HTERT RPE-1 (cell line): ENCODE results near the gene LRRC32.

ENCODE experiments used
- in situ Hi-C: fragments of 300-500 bp; cut with MboI; formaldehyde crosslinking; loops from 4 replicates; pipeline ENCODE4 v1.14.3; 2020; ENCODE audit warnings: low sequenced_read_pairs

LRRC32 gene, protein sequence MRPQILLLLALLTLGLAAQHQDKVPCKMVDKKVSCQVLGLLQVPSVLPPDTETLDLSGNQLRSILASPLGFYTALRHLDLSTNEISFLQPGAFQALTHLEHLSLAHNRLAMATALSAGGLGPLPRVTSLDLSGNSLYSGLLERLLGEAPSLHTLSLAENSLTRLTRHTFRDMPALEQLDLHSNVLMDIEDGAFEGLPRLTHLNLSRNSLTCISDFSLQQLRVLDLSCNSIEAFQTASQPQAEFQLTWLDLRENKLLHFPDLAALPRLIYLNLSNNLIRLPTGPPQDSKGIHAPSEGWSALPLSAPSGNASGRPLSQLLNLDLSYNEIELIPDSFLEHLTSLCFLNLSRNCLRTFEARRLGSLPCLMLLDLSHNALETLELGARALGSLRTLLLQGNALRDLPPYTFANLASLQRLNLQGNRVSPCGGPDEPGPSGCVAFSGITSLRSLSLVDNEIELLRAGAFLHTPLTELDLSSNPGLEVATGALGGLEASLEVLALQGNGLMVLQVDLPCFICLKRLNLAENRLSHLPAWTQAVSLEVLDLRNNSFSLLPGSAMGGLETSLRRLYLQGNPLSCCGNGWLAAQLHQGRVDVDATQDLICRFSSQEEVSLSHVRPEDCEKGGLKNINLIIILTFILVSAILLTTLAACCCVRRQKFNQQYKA

DNA sequence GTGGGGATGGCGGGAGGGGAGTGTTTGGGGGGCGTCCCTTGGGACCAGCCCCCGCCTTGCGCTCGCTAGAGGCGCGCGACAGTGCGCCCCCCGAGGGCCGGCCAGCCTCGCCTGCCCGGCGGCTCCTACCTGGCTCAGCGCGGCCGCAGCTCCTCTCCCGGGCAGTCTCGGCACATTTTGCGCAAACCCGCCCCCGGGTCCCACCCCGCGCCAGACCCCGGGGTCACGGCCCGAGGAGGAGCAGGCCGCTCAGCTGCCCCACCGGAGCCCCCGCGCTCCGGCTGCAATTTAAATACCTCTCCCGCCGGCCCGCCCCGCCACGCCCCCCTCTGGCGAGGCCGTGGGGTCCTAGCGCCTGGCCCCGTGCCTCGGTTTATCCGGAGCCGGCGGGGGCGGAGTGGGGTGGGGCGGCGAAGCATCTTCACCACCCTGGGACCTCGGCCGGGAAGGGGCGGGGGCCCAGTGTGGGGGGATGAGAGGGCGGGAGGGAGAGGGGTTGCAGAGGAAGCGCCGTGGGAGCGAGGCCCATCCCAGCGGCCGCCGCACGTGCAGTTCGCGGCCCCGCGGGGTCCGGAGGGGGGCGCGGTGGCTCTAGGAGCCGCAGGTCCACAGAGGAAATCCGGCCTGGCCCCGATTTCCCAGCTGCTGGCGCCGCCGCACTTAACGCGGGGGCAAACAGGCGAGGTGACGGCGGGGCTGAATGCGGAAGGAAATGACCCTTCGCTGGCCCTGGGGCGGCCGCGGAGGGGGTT, at the start of gene LRRC32:
LRRC32 (minus strand) TSS at position 263 of the 752 bp plus-strand sequence. CDS start 4,793 bp downstream, outside the sequence.
- in situ Hi-C loops: no loop called here

DNA sequence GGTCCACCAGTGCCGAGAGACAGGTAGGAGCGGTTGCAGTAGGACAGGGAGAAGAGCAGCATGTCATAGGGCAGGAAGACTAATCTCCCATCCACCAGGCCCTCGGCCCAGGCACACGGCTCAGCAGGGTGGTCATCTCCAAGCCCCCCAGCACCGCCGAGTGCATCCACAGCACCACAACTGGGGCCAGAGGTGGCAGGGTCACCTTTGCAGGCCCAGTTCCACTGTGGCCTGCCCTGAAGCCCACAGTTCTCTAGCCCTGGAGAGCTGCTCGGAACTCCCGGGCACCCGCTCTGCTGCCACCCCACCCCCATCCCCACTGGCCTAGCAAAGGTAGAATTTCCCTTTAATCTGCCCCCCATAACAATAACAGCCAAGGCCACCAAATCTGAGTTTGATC, 49.1 kb upstream of the LRRC32 start:
- in situ Hi-C loops: no loop called here

- in situ Hi-C loops: no loop called here
These were observed 48.7 kb upstream of the LRRC32 start for GRCh38 chr11:76719281-76719680.

- in situ Hi-C loops: no loop called here
These were observed 47.3 kb upstream of the LRRC32 start for GRCh38 chr11:76717816-76718215.

GRCh38 chr11:76717369-76717768, 46.8 kb upstream of the LRRC32 start:
- in situ Hi-C loops: no loop called here

DNA sequence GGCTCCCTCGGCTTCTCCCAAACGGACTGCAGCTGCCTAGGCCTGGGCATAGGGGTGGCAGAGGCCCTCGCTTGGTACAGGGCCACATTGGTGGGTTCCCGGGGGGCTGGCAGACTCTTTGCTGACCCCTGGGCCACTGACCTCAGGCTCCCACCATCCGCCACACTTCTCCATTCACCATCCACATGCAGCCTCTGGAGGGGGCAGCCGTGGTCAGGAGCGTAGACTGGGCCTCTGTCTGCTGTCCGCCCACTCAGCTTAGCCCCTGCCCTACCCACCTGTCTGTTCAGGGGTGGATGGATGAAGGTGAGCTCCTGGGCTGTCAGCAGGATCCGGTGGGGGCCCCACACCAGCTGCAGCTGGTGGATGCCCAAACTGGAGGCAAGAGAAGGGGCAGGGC, 45.7 kb upstream of the LRRC32 start:
- in situ Hi-C loops: no loop called here

DNA sequence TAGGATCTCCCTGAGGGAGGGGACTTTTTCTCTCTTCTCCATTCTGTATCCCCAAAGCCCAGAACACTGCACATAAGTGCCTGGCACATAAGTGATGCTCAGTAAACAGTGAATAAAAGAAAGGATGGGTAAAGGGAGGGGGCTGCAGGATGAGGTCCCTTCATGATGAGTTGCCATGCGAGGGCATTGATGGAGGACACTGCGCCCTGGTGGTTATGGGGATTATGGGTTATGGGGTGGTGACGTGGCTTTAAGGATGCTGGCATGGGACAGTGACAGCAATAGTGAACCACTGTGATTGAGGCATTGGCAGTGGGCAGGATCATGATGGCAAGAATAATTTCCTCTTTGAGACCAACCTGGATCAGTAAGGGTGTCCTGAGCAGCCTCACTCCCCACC, 43.9 kb upstream of the LRRC32 start:
- in situ Hi-C loops: no loop called here

DNA sequence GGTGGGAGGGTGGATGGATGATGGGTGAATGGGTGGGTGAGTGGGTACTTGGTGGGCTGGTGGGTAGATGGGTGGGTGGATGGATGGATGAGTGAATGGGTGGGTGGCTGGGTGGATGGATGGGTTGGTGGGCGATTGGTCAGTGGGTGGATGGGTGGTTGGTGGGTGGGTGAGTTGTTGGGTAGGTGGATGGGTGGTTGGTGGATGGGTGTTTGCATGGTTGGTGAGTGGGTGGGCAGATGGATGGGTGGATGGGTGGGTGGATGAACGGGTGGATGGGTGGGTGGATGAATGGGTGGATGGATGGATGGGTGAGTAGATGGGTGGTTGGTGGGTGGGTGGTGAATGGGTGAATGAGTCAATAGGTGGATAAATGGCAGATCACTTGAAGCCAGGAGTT, 43.0 kb upstream of the LRRC32 start:
- in situ Hi-C loops: no loop called here

- in situ Hi-C loops: no loop called here
These were observed 41.6 kb upstream of the LRRC32 start for GRCh38 chr11:76712125-76712524.

DNA sequence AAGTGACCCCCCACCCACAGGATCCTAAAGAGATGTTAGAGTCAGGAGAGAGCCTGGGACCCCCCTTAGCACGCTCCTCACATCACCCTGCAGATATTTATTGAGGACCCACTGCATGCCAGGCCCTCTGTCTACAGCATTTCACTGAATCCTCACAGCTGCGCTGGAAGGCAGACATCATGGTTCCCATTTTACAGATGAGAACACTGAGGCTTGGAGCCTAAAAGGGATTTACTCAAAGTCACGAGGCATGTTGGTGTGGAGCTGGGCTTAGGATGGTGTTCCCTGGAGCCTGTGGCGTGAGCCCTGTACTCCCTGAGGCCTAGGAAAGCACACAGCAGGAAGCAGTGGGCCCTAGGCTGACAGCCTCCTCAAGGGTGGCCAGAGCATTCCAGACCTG, 39.2 kb upstream of the LRRC32 start:
- in situ Hi-C loops: no loop called here

DNA sequence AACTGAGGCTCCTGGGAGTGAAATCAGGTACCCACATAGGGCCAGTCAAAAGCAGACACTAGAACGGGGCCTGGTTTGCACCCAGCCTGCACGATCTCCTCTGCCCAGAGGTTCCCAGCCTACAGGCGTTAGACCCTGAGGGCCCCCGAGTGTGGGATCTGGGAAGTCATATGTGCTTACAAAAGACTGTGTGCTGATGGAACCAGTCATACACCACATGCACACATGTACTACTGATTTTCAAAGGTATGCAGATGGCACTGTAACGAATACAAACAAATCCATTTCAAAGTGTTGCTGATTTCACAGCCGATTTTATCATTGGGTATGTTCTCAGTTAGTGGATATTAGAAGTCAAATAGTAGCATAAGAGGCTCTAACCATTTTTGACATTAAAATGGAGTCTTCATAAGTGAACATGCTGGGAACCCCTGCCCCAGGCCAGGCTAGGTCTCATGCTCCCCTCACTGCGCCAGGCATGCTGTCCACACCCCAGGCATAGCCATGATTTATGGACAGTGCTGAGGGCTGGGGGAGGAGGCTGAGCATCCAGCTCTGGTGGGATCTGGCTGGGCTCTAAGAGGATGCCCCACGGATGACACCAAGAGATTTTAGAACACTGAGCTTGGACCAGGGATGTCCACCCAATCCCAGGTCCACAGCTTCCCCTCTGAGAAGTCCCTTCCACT, 38.6 kb upstream of the LRRC32 start:
- in situ Hi-C loops: no loop called here

DNA sequence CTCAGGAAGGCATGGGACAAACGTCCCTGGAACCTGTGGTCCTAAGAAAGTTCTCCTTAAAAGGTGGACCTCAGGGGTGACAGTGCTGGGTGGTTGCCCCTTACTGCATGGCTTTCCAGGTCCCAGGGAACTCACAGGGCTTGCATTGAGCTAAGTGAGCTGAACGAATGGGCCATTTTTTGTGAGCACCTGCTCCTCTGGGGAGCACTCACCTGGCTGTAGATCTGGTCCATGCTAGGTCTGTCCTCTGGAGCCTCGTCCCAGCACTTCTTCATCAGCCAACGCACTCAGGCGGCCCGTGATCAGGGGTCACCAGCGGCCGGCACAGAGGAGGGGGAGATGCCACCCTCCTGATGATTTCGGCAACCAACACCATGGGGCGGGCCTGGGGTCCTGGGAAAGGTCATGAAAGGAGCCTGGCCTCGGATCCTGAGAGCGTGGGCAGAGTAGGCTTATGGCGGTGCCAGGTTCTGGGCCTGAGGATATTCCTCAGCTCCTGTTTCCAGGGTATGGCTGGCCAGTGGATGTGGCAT, 36.8 kb upstream of the LRRC32 start:
- in situ Hi-C loops: no loop called here

GRCh38 chr11:76706667-76707066, 36.1 kb upstream of the LRRC32 start:
- in situ Hi-C loops: no loop called here

DNA sequence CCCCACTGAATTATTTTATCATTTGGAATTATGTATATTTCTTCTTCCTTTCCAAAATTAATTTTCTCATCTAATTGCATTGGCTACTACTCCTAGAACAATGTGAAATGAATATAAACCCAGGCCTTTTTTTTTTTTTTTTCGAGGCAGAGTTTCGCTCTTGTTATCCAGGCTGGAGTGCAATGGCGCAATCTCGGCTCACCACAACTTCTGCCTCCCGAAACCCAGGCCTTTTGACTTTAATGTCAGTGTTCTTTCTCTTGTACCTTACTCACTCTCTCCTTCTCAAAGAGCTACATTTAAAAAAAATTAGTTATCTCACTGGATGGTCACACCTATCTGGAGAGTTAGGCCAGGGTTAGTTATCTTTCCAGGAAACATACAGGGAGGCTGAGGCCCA, 35.3 kb upstream of the LRRC32 start:
- in situ Hi-C loops: no loop called here

DNA sequence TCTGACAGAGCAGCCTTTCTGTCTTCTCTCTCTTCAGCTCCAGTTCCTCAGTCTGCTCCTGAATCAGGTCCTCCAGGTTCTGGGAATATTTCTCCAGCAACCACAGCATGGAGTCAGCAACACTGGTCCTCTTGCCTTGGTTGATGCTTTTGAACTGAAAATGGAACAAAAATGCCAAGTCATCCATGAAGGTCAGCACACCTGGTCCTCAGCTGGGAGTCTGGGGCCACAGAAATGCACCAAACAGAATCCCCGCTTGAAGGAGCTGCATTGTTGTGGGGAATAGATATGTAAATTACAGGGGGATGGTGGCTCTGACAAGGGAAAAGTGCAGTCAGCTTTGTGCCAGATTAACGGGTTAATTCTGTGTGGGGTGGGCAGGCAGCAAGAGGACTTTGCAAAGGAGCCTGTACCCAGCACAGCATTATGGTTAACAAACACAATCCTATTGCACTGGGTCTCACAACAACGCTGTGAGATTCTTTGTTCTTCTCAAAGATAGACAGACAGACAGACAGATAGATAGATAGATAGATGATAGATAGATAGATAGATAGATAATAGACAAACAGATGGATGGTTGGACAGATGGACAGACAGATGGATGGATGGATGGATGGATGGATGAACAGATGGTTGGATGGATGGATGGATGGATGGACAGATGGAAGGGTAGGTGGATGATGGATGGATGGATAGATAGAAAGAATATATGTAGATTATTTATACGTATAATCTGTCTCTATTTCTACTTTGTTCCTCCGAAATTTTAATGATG, 33.8 kb upstream of the LRRC32 start:
- in situ Hi-C loops: no loop called here

DNA sequence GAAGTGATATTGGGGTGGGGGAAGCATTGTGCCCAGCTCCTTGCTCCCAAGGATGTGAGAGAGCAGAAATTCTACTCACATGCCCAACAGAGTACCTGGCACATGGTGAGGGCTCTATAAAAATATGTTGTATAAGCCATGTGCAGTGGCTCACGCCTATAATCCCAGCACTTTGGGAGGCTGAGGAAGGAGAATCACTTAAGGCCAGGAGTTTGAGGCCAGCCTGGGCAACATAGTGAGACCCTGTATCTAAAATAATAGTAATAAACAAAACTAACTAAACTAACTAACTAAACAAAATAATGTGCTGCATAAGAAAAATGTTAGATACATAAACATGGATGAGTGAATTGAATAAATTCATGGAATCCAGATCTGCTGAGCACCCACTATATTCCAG, 33.2 kb upstream of the LRRC32 start:
- in situ Hi-C loops: no loop called here

DNA sequence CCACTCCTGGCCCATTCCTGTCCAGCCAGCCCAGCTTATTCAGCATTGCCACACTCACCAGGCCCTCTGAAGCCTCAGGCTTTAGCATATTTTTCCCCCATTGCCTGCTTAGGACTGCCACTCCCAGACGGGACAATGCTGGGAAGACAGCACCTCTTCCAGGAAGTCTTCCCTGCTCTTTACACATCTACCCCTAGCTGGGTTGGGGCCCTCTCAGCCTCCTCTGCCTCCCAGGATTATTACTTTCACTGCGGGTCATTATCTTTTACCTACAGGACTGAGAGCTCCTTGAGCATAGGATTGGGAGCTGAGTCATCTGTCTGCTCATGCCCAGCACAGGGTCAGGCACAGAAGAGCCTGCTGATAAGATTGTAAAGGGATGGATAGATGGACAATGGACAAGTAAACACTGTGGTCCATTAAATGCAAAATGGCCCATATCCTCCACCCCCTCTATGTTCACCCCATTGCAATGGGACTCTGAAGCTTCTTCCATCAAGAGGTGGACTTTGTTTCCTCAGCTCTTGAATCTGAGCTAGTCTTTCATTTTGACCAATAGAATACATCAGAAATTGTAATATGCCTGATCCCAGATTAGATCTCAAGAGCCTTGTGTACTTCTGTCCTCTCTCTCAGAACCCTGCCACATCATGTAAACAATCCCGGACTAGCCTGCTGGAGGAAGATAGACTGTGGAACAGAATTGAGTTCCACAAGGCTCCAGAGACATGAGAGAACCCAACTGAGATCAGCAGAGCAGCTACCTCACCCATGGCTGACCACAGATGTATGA, 32.0 kb upstream of the LRRC32 start:
- in situ Hi-C loops: no loop called here

- in situ Hi-C loops: no loop called here
These were observed 30.9 kb upstream of the LRRC32 start for GRCh38 chr11:76701294-76702040.
